SW 1271 (cell line): ENCODE data around the gene SEC14L6.

Source experiments
- DNase-seq, 2 experiments: peaks; one replicate each; lab custom pipeline; 2025; lab: John Stamatoyannopoulos, UW

The SEC14L6 gene

GRCh38 chr22:30535182-30535581 lies 11.4 kb downstream of the SEC14L6 start:
- DNase-seq: no peak

- DNase-seq: no peak
These were observed 14.6 kb downstream of the SEC14L6 start for GRCh38 chr22:30531651-30532608.

- DNase-seq: no peak
These were observed 19.9 kb downstream of the SEC14L6 start for GRCh38 chr22:30526656-30527055.

GRCh38 chr22:30523646-30524489 lies 22.7 kb downstream of the SEC14L6 start:
- no peak for DNase-seq

- DNase-seq: no peak
These were observed 25.0 kb downstream of the SEC14L6 start for GRCh38 chr22:30521368-30522156.

GRCh38 chr22:30519842-30520425 lies 26.6 kb downstream of the SEC14L6 start:
- DNase-seq: no peak

- no peak for DNase-seq
These were observed 29.8 kb downstream of the SEC14L6 start for GRCh38 chr22:30516731-30517130.

GRCh38 chr22:30516273-30516672 lies 30.3 kb downstream of the SEC14L6 start:
- no peak for DNase-seq

GRCh38 chr22:30514252-30514651 lies 32.3 kb downstream of the SEC14L6 start:
- DNase-seq: no peak

- DNase-seq: no peak
These were observed 33.1 kb downstream of the SEC14L6 start for GRCh38 chr22:30513462-30513861.

GRCh38 chr22:30511911-30512310 lies 34.6 kb downstream of the SEC14L6 start:
- no peak for DNase-seq

GRCh38 chr22:30511109-30511508 lies 35.4 kb downstream of the SEC14L6 start:
- DNase-seq: no peak

GRCh38 chr22:30508216-30508615 lies 38.3 kb downstream of the SEC14L6 start:
- DNase-seq: no peak

GRCh38 chr22:30507670-30508069 lies 38.9 kb downstream of the SEC14L6 start:
- no peak for DNase-seq

- DNase-seq: no peak
These were observed 40.0 kb downstream of the SEC14L6 start for GRCh38 chr22:30506507-30506968.

GRCh38 chr22:30503551-30503950 lies 43.0 kb downstream of the SEC14L6 start:
- DNase-seq: no peak

- DNase-seq: no peak
These were observed 43.6 kb downstream of the SEC14L6 start for GRCh38 chr22:30502911-30503310.

- no peak for DNase-seq
These were observed 44.4 kb downstream of the SEC14L6 start for GRCh38 chr22:30502153-30502552.

- DNase-seq: no peak
These were observed 45.9 kb downstream of the SEC14L6 start for GRCh38 chr22:30500628-30501027.

- no peak for DNase-seq
These were observed 48.9 kb downstream of the SEC14L6 start for GRCh38 chr22:30497466-30498150.
